ENCODE data around the gene UGT2B7. TPM values are rescaled to one million over a fixed set of nuclear protein-coding genes. Genes with fewer than 3 reads are reported as not detected.

Gene UGT2B7
- total RNA-seq, 6 experiments from 2014 or later: 88.5 to 377 (median 241) TPM

GRCh38 chr4:69115851-69116213 is 19.6 kb downstream of the UGT2B7 start:
- H3K36me3 ChIP-seq: peaks cover 0 to 6% (median 2%) of the 10 kb centered on the region in 4 donors
- intact Hi-C loops (cut with DNase I): no loop called here
- no peaks in the 10 kb centered on the region for H3K9me3 ChIP-seq
- WGBS (ENCODE audit: insufficient coverage, low coverage, low lambda C conversion rate, missing lambda C conversion rate): 26% methylated on average over 2 of the region's 2 CpGs
- ATAC-seq: peak in 2 of 4 donors; percentile 40 to 59
- H3K4me1 ChIP-seq: no peaks in the 10 kb centered on the region
- H3K4me3 ChIP-seq: no peak overlapping the region
- peak overlapping the region in 2 of 3 donors; percentile 13 to 41 for H3K27ac ChIP-seq
- no peaks in the 10 kb centered on the region for H3K27me3 ChIP-seq
- no peak for DNase-seq
- no peak for TF ChIP-seq CTCF (IDR thresholded peaks at IDR 0.05)
- TF ChIP-seq POLR2A (IDR thresholded peaks at IDR 0.05): no peak

GRCh38 chr4:69116645-69117321 is 20.5 kb downstream of the UGT2B7 start:
- intact Hi-C loops (cut with DNase I): no loop called here
- Histone ChIP-seq H3K9me3 (no peaks in the 10 kb centered on the region), H3K4me1 (no peaks in the 10 kb centered on the region), H3K4me3 (no peak overlapping the region), H3K27me3 (no peaks in the 10 kb centered on the region), H3K36me3 (peaks cover 0 to 4% (median 0%) of the 10 kb centered on the region in 4 donors), H3K27ac (peak overlapping the region in 2 of 3 donors; percentile 13 to 41)
- WGBS (ENCODE audit: insufficient coverage, low coverage, low lambda C conversion rate, missing lambda C conversion rate): 60% methylated on average over 8 of the region's 10 CpGs
- ATAC-seq: peak; percentile 16 to 63 (median 41)
- no peak for TF ChIP-seq CTCF (IDR thresholded peaks at IDR 0.05)
- no peak for TF ChIP-seq POLR2A (IDR thresholded peaks at IDR 0.05)
- no peak for DNase-seq

- Histone ChIP-seq H3K4me3 (no peak overlapping the region), H3K4me1 (no peaks in the 10 kb centered on the region), H3K27ac (no peak overlapping the region), H3K36me3 (no peaks in the 10 kb centered on the region), H3K27me3 (no peaks in the 10 kb centered on the region), H3K9me3 (no peaks in the 10 kb centered on the region)
- no peak for TF ChIP-seq POLR2A (IDR thresholded peaks at IDR 0.05)
- TF ChIP-seq CTCF (IDR thresholded peaks at IDR 0.05): no peak
- DNase-seq (no peak), ATAC-seq (no peak)
- intact Hi-C loops (cut with DNase I): no loop called here
- 49% methylated on average over 2 of the region's 2 CpGs for WGBS (ENCODE audit: insufficient coverage, low coverage, low lambda C conversion rate, missing lambda C conversion rate)
Measured at GRCh38 chr4:69120870-69121269, 24.6 kb downstream of the UGT2B7 start.

GRCh38 chr4:69122476-69122875 is 26.2 kb downstream of the UGT2B7 start:
- Histone ChIP-seq H3K27me3 (no peaks in the 10 kb centered on the region), H3K4me3 (no peak overlapping the region), H3K4me1 (no peaks in the 10 kb centered on the region), H3K36me3 (no peaks in the 10 kb centered on the region), H3K27ac (no peak overlapping the region), H3K9me3 (no peaks in the 10 kb centered on the region)
- no peak for DNase-seq
- 60% methylated on average over 3 of the region's 3 CpGs for WGBS (ENCODE audit: insufficient coverage, low coverage, low lambda C conversion rate, missing lambda C conversion rate)
- TF ChIP-seq POLR2A (IDR thresholded peaks at IDR 0.05): no peak
- no peak for TF ChIP-seq CTCF (IDR thresholded peaks at IDR 0.05)
- intact Hi-C loops (cut with DNase I): no loop called here
- ATAC-seq: no peak
